Activated naive CD8-positive, alpha-beta T cell treated with anti-CD3 and anti-CD28 coated beads, Interleukin-2, amount 50 U/mL, for 16 hours (primary cell): Measurements from ENCODE around the gene C12orf75.
"Not testable (repeated sequence)": the region's sequence is repeated elsewhere in the genome, so short reads cannot be mapped to it uniquely, and the experiment has no call there.

Experiments
- DNase-seq: peaks from one replicate; pipeline ENCODE4 v3.0.0-alpha.2; 2020; ENCODE audit warnings: low read depth, low spot score

The C12orf75 gene

DNA sequence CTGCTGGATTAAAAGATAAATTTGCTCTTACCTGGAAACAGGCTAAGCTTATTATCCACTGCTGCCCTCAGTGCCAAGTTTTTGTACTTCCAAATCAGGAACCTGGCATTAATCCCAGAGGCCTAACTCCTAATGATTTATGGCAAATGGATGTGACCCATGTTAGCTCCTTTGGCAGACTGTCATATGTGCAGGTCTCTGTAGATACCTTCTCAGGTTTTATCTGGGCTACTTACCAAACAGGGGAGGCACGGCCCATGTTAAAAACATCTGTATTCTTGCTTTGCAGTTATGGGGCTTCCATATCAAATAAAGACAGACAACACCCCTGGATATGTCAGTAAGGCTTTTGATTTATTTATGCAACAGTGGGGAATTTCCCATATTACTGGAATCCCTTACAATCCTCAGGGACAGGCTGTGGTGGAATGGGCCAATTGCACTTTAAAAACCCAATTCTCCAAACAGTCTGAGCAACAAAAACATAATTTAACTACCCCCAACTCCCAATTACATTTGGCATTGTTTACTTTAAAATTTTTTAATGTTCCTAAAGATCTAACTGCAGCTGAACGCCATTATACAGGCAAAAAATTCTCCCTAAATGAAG, 19.9 kb upstream of the C12orf75 start:
- not testable (repeated sequence) for DNase-seq

DNA sequence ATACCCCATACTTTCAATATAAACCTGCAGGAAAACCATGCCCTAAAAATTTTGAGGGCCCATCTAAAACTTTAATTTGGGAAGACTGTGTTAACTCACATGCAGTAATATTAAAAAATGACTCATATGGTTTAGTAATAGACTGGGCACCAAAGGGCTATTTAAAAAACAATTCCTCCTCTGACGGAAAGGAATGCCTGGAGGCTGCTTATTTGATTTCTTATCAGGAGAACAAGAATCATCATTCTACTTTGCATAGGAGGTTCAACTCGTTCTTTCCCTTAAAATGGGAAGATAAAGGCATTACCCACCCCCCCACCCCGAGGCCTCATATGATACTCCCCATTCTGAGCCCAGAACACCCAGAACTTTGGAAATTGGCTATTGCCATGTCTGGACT, 18.6 kb upstream of the C12orf75 start:
- DNase-seq: not testable (repeated sequence)

DNA sequence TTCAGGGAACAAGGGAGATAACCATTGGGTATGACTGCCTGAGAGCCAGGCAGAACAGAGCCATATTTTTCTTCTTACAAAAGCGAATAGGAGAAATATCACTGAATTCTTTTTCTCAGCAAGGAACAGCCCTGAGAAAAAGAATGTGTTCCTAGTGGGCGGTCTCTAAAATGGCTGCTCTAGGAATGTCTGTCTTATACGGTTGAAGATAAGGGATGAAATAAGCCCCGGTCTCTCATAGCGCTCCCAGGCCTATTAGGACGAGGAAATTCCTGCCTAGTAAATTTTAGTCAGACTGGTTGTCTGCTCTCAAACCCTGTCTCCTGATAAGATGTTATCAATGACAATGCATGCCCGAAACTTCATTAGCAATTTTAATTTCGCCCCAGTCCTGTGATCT, 16.7 kb upstream of the C12orf75 start:
- not testable (repeated sequence) for DNase-seq

DNA sequence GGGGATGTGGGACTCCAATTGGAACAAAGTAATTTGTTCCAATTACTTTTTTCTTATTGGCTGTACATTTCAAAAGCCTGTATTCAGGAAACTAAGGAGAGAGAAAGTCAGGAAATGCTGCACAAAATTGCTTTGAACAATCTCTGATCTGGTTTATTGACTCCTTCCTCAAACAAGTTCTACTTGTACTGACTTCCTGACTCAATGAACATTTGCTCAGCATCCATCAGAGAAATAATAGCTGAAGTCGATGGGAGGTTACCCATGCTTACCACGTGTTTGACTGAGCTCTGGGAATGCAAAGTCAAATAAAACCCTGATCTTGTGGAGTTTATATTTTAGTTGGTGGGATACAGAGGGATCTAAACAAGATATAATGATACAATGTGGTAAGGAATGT, 15.4 kb upstream of the C12orf75 start:
- no peak for DNase-seq

DNA sequence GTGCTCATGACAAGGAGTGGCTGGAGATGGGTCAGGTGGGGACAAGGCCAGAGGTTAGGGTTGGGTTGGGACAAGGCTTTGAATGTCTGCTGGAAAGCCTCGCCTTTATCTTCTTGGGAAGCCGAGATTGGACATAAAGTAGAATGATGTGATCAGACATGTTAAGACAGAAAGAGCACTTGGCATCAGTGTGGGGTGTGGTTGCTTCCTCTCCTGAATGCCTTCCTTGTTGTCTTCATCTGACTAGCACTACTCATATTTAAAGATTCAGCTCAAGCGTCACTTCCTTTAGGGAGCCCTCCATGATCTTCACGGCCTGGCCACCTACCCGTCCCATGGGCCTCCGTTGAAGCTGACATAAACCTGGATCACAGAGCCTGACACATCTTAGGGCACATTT, 14.8 kb upstream of the C12orf75 start:
- no peak for DNase-seq

DNA sequence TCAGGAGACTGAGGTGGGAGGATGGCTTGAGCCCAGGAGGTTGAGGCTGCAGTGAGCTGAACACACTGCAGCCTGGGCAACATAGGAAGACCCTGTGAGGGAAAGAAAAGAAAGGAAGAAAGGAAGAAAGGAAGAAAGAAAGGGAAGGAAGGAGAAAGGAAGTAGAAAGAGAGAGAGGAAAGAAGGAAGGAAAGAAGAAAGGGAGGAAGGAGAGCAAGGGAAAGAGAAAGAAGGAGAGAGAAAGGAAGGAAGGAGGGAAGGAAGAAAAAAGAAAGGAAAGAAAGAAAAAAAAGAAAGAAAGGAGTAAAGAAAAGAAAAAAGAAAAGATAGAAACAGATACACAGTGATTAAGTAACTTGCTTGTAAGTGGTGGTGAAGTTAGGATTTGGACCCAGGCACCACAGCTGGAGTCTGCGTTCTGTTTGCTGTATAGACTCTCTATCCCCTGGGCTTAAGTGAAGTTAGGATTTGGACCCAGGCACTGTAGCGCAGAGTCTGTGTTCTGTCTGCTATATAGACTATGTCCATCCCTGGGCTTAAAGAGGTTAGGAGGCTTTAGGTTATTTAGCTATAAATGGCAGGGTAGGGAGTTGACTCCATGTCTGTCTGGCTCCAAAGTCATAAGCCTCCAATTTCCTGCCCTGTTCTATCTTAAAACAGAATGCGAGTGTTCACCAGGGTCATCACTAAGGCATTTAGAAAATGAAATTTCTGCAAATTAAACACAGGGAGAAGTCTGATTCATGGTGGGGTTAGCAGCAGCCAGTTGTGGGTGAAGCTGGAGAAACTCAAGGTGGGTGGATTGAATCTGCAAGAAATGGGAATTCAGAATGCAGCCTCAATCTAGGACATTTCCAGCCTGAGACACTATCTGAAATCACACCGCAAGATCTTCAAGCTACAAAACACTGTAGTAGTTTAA, 13.3 kb upstream of the C12orf75 start:
- no peak for DNase-seq

DNA sequence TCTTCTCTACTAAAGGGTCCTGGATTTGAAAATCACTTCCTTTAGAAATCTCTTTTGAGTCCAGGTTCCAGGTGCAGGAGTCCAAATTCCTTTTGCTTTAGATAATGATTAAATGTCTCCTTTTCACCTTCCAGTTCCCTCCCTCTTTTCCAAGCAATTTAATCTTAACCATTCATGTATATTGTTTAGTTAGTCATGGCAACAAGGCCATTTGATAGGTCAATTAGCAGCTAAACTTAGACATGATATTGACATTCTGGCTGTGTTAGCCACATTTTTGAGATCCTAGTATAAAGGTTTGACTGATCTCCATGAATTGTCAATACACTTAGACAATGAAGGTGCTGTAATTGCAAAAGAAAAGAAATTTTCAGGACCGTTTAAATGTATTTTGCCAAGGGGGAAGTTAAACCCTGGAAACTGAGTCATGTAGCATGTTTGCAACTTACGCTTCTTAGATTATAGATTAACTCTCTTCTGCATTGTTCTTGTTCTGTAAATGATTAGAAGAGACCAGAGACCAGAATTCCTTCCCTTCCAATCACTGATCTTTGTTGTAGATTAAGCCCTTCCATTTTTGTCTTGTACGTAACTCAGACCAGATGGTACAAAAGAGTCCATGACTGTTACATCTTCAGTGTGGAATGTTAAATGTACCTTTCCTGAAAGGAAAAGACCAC, 12.4 kb upstream of the C12orf75 start:
- no peak for DNase-seq

DNA sequence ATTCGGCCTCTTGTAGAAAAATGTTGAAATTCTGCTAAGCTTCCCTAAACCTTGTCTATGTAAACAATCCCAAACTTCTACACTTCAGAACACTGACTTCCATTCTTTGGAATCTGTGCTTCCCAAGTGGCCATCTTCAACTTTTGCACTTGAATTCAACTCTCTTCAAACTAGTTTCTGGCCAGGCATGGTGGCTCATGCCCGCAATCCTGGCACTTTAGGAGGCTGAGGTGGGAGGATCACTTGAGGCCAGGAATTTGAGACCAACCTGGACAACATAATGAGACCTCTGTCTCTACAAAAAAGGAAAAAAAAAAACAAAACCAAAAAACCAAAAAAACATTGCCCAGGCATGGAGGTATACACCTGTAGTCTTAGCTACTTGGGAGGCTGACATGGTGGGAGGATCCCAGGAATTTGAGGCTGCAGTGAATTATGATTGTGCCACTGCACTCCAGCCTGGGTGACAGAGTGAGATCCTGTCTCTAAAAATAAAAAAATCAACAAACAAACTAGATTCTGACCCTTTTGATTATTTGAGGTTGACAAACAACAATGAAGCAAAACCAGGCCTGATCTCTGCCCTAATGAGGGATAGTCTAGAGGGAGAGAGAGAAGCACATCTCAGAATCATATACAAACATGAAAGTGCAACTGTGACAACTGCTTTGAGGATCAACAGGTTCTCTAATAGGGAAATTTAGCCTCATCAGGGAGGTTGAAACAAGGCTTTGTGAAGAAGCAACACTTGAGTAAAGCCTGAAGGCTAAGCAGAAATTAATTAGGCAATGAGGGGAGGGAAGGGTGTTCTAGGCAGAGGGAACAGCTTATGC, 11.6 kb upstream of the C12orf75 start:
- DNase-seq: no peak

DNA sequence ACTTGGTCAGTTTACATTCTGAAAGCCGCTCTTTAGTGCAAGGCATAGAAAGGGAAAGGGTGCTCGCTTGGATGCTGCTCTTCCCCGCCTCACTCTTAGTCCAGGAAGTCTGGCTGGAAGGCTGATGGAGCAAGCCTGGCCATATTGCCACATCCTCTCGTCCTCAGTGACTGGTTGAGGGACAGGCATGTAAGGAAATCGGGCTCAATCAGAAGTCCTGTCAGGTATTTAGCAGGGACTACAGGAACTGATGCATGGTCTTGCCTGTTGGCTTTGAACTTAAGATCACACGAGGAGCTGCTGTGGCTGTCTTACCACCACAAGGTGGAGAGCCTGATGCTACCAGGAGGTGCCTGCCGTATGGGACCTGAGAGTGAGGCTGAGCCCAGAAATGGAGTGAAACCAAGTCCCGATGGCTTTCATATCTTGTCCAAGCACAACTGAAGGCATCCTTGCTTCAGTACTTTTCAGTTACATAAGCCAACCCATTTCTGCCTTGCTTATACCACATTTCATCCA, 10.7 kb upstream of the C12orf75 start:
- DNase-seq: no peak

DNA sequence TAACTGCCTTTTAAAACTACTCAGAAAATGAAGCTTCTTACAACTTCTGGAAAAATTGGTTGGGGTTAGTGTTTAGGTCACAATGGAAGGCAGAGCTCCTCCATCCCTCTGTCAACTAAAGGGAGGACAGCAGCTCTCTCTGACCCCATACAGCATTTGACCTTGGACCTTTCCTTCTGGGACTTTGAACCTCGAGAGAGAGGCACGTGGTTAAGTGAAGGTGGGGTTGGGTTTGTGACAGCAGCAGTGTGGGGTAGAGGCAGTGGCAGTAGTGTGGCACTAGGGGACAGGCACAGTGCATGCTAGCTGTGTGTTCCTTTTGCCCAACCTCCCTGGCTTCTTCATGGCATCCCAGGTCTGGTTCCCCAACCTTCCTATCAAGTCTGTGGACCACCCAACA, 9.4 kb upstream of the C12orf75 start:
- DNase-seq: no peak

DNA sequence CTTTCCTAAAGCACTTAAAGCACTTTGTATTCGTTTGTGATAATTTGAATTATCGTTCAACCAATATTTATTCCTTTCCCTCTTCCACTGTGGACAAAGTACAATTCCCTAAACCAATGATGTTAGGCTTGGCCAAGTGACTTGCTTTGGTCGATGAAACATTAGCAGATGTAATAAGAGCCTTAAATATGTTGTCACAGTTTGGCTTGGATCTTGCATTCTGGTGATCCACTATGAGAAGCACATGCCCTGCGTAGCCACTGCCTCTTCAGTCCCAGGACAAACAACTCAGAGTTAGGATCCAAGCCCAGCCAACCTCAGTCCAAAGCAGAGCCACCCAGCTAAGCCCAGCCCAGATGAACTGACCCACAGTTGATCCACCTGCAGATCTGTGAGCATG, 8.4 kb upstream of the C12orf75 start:
- no peak for DNase-seq

DNA sequence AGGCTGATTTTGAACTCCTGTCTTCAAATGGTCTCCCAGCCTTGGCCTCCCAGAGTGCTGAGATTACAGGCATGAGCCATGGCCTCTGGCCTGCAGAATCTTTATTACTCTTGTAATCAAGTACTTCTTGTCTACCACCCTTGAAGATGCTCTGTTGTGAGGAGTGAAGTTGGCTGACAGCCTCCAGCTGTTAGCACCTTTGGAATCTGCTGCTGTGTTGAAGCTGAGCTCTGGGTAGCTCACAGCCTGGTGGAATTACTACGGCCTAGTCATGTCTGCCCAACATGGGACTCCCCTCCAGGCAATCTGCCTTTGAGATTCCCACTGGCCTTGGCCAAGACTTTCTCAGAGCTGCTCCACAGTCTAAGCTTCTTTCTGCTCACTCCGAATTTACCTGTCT, 5.8 kb upstream of the C12orf75 start:
- DNase-seq: no peak

DNA sequence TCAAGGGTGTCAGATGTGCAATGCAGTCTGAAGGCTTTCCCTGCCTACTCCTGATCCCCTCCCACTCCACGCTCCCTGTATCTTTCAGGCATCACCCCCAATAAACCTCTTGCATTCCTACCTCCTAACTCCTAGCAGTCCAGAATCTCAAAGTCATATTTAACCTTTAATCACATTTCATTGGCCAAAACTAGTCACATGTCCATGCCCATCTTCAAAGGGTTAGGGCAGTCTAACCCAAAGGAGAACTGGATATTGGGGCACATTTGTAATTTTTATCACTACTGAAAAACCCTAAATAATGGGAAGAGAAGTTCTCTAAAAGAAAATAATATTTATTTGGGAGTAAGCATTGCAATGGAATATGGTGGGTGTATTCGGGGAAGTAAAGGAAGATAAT, 5.4 kb upstream of the C12orf75 start:
- no peak for DNase-seq

DNA sequence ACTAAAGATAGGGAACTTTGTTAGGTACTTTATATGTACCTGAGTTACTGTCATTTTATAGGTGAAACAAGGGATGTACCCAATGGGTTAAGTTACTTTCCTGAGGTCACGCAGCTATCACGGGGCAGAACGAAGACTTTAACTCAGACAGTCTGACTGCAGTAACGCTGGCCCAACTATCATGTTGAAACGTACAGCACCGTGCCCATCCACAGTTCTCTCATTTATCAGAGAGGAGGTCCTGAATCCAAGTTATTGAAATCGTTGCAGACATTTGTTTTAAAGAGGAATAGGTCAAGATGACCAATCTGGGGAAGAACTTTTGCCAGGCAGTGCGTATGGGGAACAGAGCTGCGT, 587 bp upstream of the C12orf75 start:
- DNase-seq: no peak

DNA sequence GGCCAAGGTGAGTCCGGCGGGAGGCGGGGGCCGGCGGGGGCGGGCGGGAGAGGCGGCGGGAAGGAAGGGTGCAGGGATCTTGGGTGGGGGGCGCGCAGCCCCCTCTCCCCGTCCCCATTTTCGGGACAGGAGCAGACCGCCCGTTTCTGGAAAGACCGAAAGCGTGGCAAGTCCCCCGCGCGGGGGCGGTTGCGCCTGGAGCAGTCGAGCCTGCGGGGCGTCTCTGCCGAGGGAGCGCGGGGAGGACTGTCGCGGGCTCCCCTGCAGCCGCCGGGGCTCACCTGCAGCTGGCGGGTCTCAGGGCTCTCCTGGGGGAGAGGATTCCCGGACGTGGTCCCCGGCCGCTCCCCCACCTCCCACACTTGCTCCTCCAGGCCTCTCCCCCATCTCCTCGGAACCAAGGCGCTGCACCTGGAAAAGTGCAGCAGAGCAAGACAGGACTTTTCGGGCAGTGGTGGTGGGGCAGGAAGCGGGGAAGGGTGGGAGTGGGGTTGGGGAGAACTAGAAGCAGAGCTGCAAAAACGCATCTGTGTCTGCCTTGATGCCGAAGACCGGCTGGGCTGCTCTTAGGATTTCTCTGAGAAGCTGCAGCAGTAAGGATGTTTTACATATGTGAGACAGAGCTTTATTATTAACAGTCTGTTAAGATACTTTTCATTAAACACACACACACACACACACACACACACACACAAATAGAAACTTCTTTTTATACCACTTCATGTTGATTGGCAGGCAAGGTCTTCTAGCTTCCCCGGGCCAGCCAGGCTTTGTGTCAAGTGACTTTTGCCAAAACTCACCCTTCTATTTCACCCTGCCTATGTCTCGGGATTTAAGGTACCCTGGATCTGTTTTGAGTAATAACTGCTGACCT, 677 bp downstream of the C12orf75 start:
- DNase-seq: no peak

DNA sequence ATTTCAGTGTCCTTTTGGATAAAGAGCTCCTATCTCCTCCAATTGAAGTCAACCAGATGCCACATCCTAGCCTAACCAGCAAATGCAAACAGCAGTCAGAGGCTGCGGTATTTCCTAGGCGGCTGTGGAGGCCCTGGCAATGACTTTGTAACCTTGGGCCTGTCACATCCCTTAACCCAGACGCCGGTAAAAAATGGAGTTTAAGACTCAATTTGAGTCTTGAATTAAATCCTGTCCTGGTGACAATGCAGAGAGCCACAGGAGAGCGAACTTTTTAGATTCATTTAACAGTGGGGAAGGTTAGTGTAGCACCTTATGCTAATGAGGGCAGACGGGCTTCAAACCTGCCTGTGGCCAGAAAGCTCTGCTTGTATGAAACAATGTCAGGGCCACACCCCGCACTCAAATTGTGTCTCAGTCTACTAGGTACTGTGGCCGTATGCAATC, 1.3 kb downstream of the C12orf75 start:
- no peak for DNase-seq

DNA sequence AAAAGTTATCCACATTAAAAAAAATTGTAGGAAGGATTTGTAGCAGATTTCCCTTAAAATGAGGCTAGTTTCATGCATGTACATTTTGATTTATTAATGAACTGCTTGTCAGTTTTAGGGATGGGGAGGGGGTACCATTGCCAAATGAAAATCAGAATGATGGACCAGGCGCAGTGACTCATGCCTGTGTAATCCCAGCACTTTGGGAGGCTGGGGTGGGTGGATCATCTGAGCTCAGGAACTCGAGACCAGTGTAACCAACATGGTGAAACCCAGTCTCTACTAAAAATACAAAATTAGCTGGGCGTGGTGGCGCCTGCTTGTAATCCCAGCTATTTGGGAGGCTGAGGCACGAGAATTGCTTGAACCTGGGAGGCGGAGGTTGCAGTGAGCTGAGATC, 1.8 kb downstream of the C12orf75 start:
- DNase-seq: not testable (repeated sequence)

DNA sequence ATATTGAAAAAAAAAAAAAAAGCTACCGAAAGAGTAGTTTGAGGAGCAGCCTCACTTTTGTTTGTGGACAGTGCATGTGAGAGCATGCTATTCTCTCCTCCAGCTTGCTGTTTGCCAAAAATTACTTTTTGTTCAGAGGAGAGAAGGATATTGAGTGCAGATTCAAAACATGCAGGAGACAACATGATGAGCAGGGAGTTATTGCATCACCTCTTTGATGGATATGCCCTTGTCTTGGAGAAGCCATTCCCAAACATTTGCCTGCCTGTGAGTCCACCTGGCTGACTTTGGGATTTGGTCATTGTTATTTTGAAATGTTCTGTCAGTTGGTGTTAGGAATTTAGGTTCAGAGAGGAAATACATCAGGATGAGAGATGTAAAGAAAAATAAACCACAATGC, 2.4 kb downstream of the C12orf75 start:
- DNase-seq: no peak

DNA sequence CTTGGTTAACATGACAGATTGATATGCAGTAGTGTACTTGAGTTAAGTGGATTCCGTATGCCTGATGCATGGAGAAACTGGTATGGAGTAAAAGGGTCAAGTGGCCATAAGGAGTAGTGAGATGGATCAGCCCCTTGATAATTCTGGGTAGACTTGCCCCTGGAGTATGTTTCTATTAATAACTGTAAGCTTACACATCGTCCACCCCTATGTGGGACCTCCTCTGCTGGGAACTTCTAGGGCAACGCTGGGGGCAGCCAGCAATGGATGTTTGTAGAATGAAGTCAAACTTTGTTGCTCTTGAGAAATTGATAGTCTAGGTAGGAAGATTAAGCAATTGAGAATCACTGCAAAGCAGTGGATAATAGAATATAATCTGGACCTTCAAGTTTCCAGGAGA, 3.5 kb downstream of the C12orf75 start:
- no peak for DNase-seq

DNA sequence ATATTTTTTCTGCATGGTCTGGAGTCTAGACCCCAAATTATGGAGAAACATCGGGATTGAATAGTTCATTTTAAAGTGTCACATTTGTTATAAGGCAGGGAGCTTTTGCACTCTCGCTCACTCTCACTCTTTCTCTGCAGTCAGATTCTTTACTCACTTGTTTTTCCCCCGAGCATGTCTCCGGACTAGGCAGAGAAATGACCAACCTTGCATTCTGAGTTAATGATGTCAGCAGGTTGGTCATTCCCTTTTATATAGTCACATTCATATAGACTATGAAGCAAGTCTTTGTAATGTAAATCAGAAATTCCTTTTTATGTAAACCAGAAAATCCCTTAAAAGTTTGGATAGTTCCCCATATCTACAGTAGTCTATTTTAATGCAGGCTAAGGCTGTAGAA, 4.1 kb downstream of the C12orf75 start:
- no peak for DNase-seq

DNA sequence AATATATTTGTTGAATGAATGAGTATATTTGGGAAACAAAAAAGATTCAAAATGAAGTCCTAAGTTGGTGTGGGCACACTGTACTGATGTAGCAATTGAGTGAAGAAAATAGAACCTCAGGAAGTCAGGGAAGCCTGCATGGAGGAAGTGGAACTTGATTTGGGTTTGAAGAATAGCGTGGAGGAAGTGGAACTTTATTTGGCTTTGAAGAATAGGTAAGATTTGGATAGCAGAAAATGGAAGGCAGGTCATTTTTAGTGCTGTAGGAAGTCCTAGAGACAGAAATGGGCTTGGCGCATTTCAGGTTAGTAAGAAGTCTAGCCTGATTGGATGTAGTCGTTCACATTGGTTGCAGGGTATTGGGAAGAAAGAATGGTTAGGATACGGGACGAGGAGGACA, 5.4 kb downstream of the C12orf75 start:
- no peak for DNase-seq
